ENCODE data around the gene WDR75. TPM values are rescaled to one million over a fixed set of nuclear protein-coding genes. Genes with fewer than 3 reads are reported as not detected.

WDR75 gene
- polyA plus RNA-seq (2012; ENCODE audit: low read depth, missing spikeins), result 27.3 TPM

GRCh38 chr2:189440947-189441708 is at the start of gene WDR75:
TSS of gene WDR75 (plus strand) at chr2:189441474. CDS start at chr2:189441493, 19 bp downstream.
- DNase-seq (ENCODE audit: insufficient read length, low spot score) (peak; percentile 50), FAIRE-seq (peak; percentile 99)
- TF ChIP-seq POU2F2 (IDR thresholded peaks at IDR 0.05; ENCODE audit: low read depth, low read length) (peak; percentile 67; the same call in 1 of the 2 replicates), SPI1 (IDR thresholded peaks at IDR 0.05; ENCODE audit: low read depth, low read length) (no peak), POLR2AphosphoS5 (IDR thresholded peaks at IDR 0.05; ENCODE audit: low read depth, low read length) (peak; percentile 96), TAF1 (IDR thresholded peaks at IDR 0.05; ENCODE audit: low read depth, low read length) (peak; percentile 93), POLR2A (IDR thresholded peaks at IDR 0.05; ENCODE audit: low read depth, low read length) (peak; percentile 98), PAX5 (IDR thresholded peaks at IDR 0.05; ENCODE audit: insufficient read depth, low read length, severe bottlenecking) (no peak)

GRCh38 chr2:189393440-189394111 is 47.7 kb upstream of the WDR75 start:
- FAIRE-seq (no peak), DNase-seq (ENCODE audit: insufficient read length, low spot score) (no peak)
- TF ChIP-seq POU2F2 (IDR thresholded peaks at IDR 0.05; ENCODE audit: low read depth, low read length), result no peak
- no peak for TF ChIP-seq TAF1 (IDR thresholded peaks at IDR 0.05; ENCODE audit: low read depth, low read length)
- TF ChIP-seq POLR2AphosphoS5 (IDR thresholded peaks at IDR 0.05; ENCODE audit: low read depth, low read length), result no peak
- no peak for TF ChIP-seq SPI1 (IDR thresholded peaks at IDR 0.05; ENCODE audit: low read depth, low read length)
- no peak for TF ChIP-seq POLR2A (IDR thresholded peaks at IDR 0.05; ENCODE audit: low read depth, low read length)
- no peak for TF ChIP-seq PAX5 (IDR thresholded peaks at IDR 0.05; ENCODE audit: insufficient read depth, low read length, severe bottlenecking)

GRCh38 chr2:189394525-189394924 is 46.7 kb upstream of the WDR75 start:
- DNase-seq (ENCODE audit: insufficient read length, low spot score) (no peak), FAIRE-seq (no peak)
- TF ChIP-seq POU2F2 (IDR thresholded peaks at IDR 0.05; ENCODE audit: low read depth, low read length) (no peak), POLR2A (IDR thresholded peaks at IDR 0.05; ENCODE audit: low read depth, low read length) (no peak), TAF1 (IDR thresholded peaks at IDR 0.05; ENCODE audit: low read depth, low read length) (no peak), POLR2AphosphoS5 (IDR thresholded peaks at IDR 0.05; ENCODE audit: low read depth, low read length) (no peak), PAX5 (IDR thresholded peaks at IDR 0.05; ENCODE audit: insufficient read depth, low read length, severe bottlenecking) (no peak), SPI1 (IDR thresholded peaks at IDR 0.05; ENCODE audit: low read depth, low read length) (no peak)

- TF ChIP-seq POU2F2 (IDR thresholded peaks at IDR 0.05; ENCODE audit: low read depth, low read length) (no peak), POLR2A (IDR thresholded peaks at IDR 0.05; ENCODE audit: low read depth, low read length) (no peak), TAF1 (IDR thresholded peaks at IDR 0.05; ENCODE audit: low read depth, low read length) (no peak), SPI1 (IDR thresholded peaks at IDR 0.05; ENCODE audit: low read depth, low read length) (no peak), POLR2AphosphoS5 (IDR thresholded peaks at IDR 0.05; ENCODE audit: low read depth, low read length) (no peak), PAX5 (IDR thresholded peaks at IDR 0.05; ENCODE audit: insufficient read depth, low read length, severe bottlenecking) (no peak)
- no peak for DNase-seq (ENCODE audit: insufficient read length, low spot score)
- no peak for FAIRE-seq
These were observed 38.3 kb upstream of the WDR75 start for GRCh38 chr2:189402932-189403331.

GRCh38 chr2:189406586-189407233 is 34.6 kb upstream of the WDR75 start:
- DNase-seq (ENCODE audit: insufficient read length, low spot score), result no peak
- no peak for FAIRE-seq
- TF ChIP-seq POLR2AphosphoS5 (IDR thresholded peaks at IDR 0.05; ENCODE audit: low read depth, low read length) (no peak), POLR2A (IDR thresholded peaks at IDR 0.05; ENCODE audit: low read depth, low read length) (no peak), POU2F2 (IDR thresholded peaks at IDR 0.05; ENCODE audit: low read depth, low read length) (no peak), SPI1 (IDR thresholded peaks at IDR 0.05; ENCODE audit: low read depth, low read length) (no peak), PAX5 (IDR thresholded peaks at IDR 0.05; ENCODE audit: insufficient read depth, low read length, severe bottlenecking) (no peak), TAF1 (IDR thresholded peaks at IDR 0.05; ENCODE audit: low read depth, low read length) (no peak)

GRCh38 chr2:189407281-189408209 is 33.7 kb upstream of the WDR75 start:
- TF ChIP-seq POU2F2 (IDR thresholded peaks at IDR 0.05; ENCODE audit: low read depth, low read length) (no peak), PAX5 (IDR thresholded peaks at IDR 0.05; ENCODE audit: insufficient read depth, low read length, severe bottlenecking) (no peak), POLR2AphosphoS5 (IDR thresholded peaks at IDR 0.05; ENCODE audit: low read depth, low read length) (no peak), POLR2A (IDR thresholded peaks at IDR 0.05; ENCODE audit: low read depth, low read length) (no peak), SPI1 (IDR thresholded peaks at IDR 0.05; ENCODE audit: low read depth, low read length) (no peak), TAF1 (IDR thresholded peaks at IDR 0.05; ENCODE audit: low read depth, low read length) (no peak)

GRCh38 chr2:189408294-189408693 is 33.0 kb upstream of the WDR75 start:
- DNase-seq (ENCODE audit: insufficient read length, low spot score) (no peak), FAIRE-seq (no peak)
- no peak for TF ChIP-seq POLR2AphosphoS5 (IDR thresholded peaks at IDR 0.05; ENCODE audit: low read depth, low read length)
- no peak for TF ChIP-seq TAF1 (IDR thresholded peaks at IDR 0.05; ENCODE audit: low read depth, low read length)
- TF ChIP-seq PAX5 (IDR thresholded peaks at IDR 0.05; ENCODE audit: insufficient read depth, low read length, severe bottlenecking), result no peak
- TF ChIP-seq POU2F2 (IDR thresholded peaks at IDR 0.05; ENCODE audit: low read depth, low read length), result no peak
- TF ChIP-seq POLR2A (IDR thresholded peaks at IDR 0.05; ENCODE audit: low read depth, low read length), result no peak
- no peak for TF ChIP-seq SPI1 (IDR thresholded peaks at IDR 0.05; ENCODE audit: low read depth, low read length)

More at GRCh38 chr2:189407281-189408209, 33.7 kb upstream of the WDR75 start:
- FAIRE-seq (no peak), DNase-seq (ENCODE audit: insufficient read length, low spot score) (no peak)

GRCh38 chr2:189409131-189409530 is 32.1 kb upstream of the WDR75 start:
- FAIRE-seq, result no peak
- TF ChIP-seq POLR2A (IDR thresholded peaks at IDR 0.05; ENCODE audit: low read depth, low read length) (no peak), SPI1 (IDR thresholded peaks at IDR 0.05; ENCODE audit: low read depth, low read length) (no peak), POLR2AphosphoS5 (IDR thresholded peaks at IDR 0.05; ENCODE audit: low read depth, low read length) (no peak), POU2F2 (IDR thresholded peaks at IDR 0.05; ENCODE audit: low read depth, low read length) (no peak), PAX5 (IDR thresholded peaks at IDR 0.05; ENCODE audit: insufficient read depth, low read length, severe bottlenecking) (no peak), TAF1 (IDR thresholded peaks at IDR 0.05; ENCODE audit: low read depth, low read length) (no peak)
- no peak for DNase-seq (ENCODE audit: insufficient read length, low spot score)
